Loucy (cell line): Measurements from ENCODE around the gene MICAL3.

ENCODE experiments used
- H2AFZ ChIP-seq: fragments of 200-600 bp; sonication (generic); 2 replicates; pipeline ENCODE4 v1.6.0; 2016; ENCODE audit warnings: antibody characterized with exemption, mild to moderate bottlenecking, low read length, moderate library complexity
- H3F3A ChIP-seq: fragments of 200-600 bp; 2 replicates; pipeline ENCODE4 v1.6.0; 2016; ENCODE audit warnings: antibody characterized with exemption, low read depth, mild to moderate bottlenecking
- H3K27me3 ChIP-seq: fragments of 200-600 bp; sonication (generic); 2 replicates; pipeline ENCODE4 v1.6.1; 2014; ENCODE audit warnings: low read length, mild to moderate bottlenecking; ENCODE audit not compliant: insufficient read depth, poor library complexity, severe bottlenecking
- H3K36me3 ChIP-seq: fragments of 200-600 bp; sonication (generic); 2 replicates; pipeline ENCODE4 v1.6.1; 2016; ENCODE audit warnings: low read length; ENCODE audit not compliant: insufficient read depth
- H3K4me1 ChIP-seq: fragments of 200-600 bp; sonication (generic); 2 replicates; pipeline ENCODE4 v1.5.1; 2014; ENCODE audit warnings: low read length, mild to moderate bottlenecking; ENCODE audit not compliant: insufficient read depth, poor library complexity, severe bottlenecking
- H3K4me2 ChIP-seq: fragments of 200-600 bp; sonication (generic); 2 replicates; pipeline ENCODE4 v1.6.0; 2014; ENCODE audit warnings: antibody characterized with exemption, low read length, low read depth, mild to moderate bottlenecking; ENCODE audit not compliant: poor library complexity, severe bottlenecking
- H3K4me3 ChIP-seq: fragments of 200-600 bp; sonication (generic); 2 replicates; pipeline ENCODE4 v1.5.1; 2014; ENCODE audit warnings: low read length, mild to moderate bottlenecking, mixed read lengths; ENCODE audit not compliant: poor library complexity, severe bottlenecking
- H3K79me2 ChIP-seq: fragments of 200-600 bp; sonication (generic); 2 replicates; pipeline ENCODE4 v1.6.1; 2014; ENCODE audit warnings: low read length; ENCODE audit not compliant: insufficient read depth
- H3K9ac ChIP-seq: fragments of 200-600 bp; sonication (generic); 2 replicates; pipeline ENCODE4 v1.6.0; 2014; ENCODE audit warnings: mild to moderate bottlenecking, low read depth, low read length, moderate library complexity; ENCODE audit not compliant: poor library complexity, severe bottlenecking
- H3K9me2 ChIP-seq: fragments of 200-600 bp; sonication (generic); replicated peaks from 2 replicates; pipeline ENCODE4 v1.6.1; 2016; ENCODE audit warnings: low read depth, low read length, mixed read lengths
- H3K9me3 ChIP-seq: fragments of 200-600 bp; sonication (generic); 2 replicates; pipeline ENCODE4 v1.6.1; 2014; ENCODE audit warnings: mild to moderate bottlenecking, antibody characterized with exemption, low read length, low read depth; ENCODE audit not compliant: insufficient read depth
- H4K20me1 ChIP-seq: fragments of 200-600 bp; sonication (generic); 2 replicates; pipeline ENCODE4 v1.6.0; 2014; ENCODE audit warnings: antibody characterized with exemption, low read length, mild to moderate bottlenecking; ENCODE audit not compliant: insufficient read depth, poor library complexity, severe bottlenecking
- CTCF ChIP-seq: fragments of 200-600 bp; sonication (generic); conservative IDR thresholded peaks from 2 replicates; pipeline ENCODE4 v1.5.1; 2014; ENCODE audit warnings: mild to moderate bottlenecking, antibody characterized with exemption, low read length
- EZH2phosphoT487 ChIP-seq: fragments of 200-600 bp; IDR thresholded peaks from 2 replicates; pipeline ENCODE4 v1.6.1; 2018; ENCODE audit warnings: antibody characterized with exemption, mild to moderate bottlenecking, moderate library complexity, borderline replicate concordance

The MICAL3 gene

GRCh38 chr22:17779286-17780115 is 244.9 kb downstream of the MICAL3 start:
- Histone ChIP-seq H3K4me2 (peak overlapping the region; percentile 98), H4K20me1 (peaks cover 12% of the 10 kb centered on the region), H3K4me1 (peaks cover 70% of the 10 kb centered on the region), H3K36me3 (no peaks in the 10 kb centered on the region), H3K79me2 (peaks cover 65% of the 10 kb centered on the region), H3K4me3 (peak overlapping the region; percentile 82), H3K27me3 (no peaks in the 10 kb centered on the region), H3F3A (peaks cover 4% of the 10 kb centered on the region; the same call in 1 of the 2 replicates), H3K9me3 (no peaks in the 10 kb centered on the region), H3K9ac (peak overlapping the region; percentile 95), H3K9me2 (no peaks in the 10 kb centered on the region), H2AFZ (no peak overlapping the region)
- TF ChIP-seq EZH2phosphoT487 (no peak), CTCF (no peak)

- Histone ChIP-seq H3K4me3 (peak overlapping the region; percentile 82), H3K27me3 (no peaks in the 10 kb centered on the region), H4K20me1 (peaks cover 12% of the 10 kb centered on the region), H3K9ac (peak overlapping the region; percentile 95), H3K9me3 (no peaks in the 10 kb centered on the region), H3K4me1 (peaks cover 70% of the 10 kb centered on the region), H3K4me2 (peak overlapping the region; percentile 98), H3K79me2 (peaks cover 71% of the 10 kb centered on the region), H3F3A (peaks cover 4% of the 10 kb centered on the region; the same call in 1 of the 2 replicates), H3K9me2 (no peaks in the 10 kb centered on the region), H3K36me3 (no peaks in the 10 kb centered on the region), H2AFZ (no peak overlapping the region)
- TF ChIP-seq EZH2phosphoT487 (no peak), CTCF (no peak)
Measured at GRCh38 chr22:17778412-17778976, 245.9 kb downstream of the MICAL3 start.

- peak overlapping the region; percentile 82 for H3K4me3 ChIP-seq
- peaks cover 77% of the 10 kb centered on the region for H3K4me1 ChIP-seq
- peak overlapping the region; percentile 98 for H3K4me2 ChIP-seq
Measured at GRCh38 chr22:17777717-17778044, 246.7 kb downstream of the MICAL3 start.

More at GRCh38 chr22:17777717-17778044, 246.7 kb downstream of the MICAL3 start:
- Histone ChIP-seq H3K79me2 (peaks cover 73% of the 10 kb centered on the region), H3K9me3 (no peaks in the 10 kb centered on the region), H3K27me3 (no peaks in the 10 kb centered on the region), H2AFZ (no peak overlapping the region), H3F3A (peaks cover 4% of the 10 kb centered on the region; the same call in 1 of the 2 replicates), H3K36me3 (no peaks in the 10 kb centered on the region), H3K9ac (peak overlapping the region; percentile 95), H3K9me2 (no peaks in the 10 kb centered on the region), H4K20me1 (peaks cover 20% of the 10 kb centered on the region)
- TF ChIP-seq EZH2phosphoT487 (no peak), CTCF (no peak)
